Measurements from ENCODE around the gene METTL26. TPM values are rescaled to one million over a fixed set of nuclear protein-coding genes. Genes with fewer than 3 reads are reported as not detected.

The METTL26 gene
- total RNA-seq, result 100 to 1,000 TPM in 1 of 2 donors, 10 to 100 TPM in 1; 76.8 to 115 TPM

DNA sequence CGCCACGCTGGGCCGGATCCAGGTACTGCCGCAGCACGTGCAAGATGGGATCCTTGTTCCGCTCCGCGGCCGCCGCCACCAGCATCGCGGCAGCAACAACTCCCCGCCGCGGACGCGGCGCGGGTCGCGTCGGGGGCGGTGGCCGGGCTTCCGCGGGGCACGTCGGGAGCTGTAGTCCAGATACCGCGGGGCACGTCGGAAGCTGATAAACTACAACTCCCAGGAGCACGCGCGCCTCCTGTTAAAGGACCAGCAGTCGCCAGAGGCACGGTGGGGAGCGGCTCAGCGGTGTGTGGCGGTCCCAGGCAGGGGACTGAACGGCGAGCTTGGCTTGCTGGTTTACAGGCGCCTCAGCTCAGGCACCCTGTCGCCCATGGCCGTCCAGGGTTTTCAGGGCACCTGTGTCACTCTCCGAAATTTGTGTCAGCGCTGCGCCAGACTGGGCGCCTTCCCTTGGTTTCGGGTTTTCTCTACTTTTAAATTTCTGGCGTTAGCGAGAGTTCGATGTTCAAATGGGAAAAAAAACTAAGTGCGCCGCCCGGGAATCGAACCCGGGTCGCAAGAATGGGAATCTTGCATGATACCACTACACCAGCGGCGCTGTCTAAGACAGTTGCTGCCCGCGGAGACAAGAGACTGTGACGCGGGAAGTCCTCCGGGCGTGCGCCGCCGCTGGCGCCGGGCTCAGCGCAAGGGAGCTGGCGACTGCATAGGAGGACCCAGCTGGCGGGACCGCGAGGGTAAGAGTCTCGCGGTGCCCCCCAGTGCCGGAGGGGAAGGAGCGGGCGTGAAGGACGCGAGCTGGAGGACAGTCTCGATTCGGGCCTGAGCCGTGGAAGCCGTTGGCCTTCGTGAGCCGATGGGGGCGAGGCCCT is at the start of gene METTL26:
Gene METTL26 (minus strand): TSS at position 100 of the 875 bp plus-strand sequence. CDS start 15 bp downstream, at position 85.
- intact Hi-C loops (cut with DNase I), result no loop called here
- peak; percentile 96 to 98 (median 98) for DNase-seq
- TF ChIP-seq, protein P1, sequence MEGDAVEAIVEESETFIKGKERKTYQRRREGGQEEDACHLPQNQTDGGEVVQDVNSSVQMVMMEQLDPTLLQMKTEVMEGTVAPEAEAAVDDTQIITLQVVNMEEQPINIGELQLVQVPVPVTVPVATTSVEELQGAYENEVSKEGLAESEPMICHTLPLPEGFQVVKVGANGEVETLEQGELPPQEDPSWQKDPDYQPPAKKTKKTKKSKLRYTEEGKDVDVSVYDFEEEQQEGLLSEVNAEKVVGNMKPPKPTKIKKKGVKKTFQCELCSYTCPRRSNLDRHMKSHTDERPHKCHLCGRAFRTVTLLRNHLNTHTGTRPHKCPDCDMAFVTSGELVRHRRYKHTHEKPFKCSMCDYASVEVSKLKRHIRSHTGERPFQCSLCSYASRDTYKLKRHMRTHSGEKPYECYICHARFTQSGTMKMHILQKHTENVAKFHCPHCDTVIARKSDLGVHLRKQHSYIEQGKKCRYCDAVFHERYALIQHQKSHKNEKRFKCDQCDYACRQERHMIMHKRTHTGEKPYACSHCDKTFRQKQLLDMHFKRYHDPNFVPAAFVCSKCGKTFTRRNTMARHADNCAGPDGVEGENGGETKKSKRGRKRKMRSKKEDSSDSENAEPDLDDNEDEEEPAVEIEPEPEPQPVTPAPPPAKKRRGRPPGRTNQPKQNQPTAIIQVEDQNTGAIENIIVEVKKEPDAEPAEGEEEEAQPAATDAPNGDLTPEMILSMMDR (IDR thresholded peaks at IDR 0.05), result peak in 3 of 7 experiments; percentile 10 to 22 (median 11)
- peak; percentile 45 to 61 (median 48) for TF ChIP-seq POLR2A (IDR thresholded peaks at IDR 0.05)
- peak within 1 kb of the TSS; percentile 36 to 50 for H3K4me3 ChIP-seq
- peaks cover 36% of the 10 kb centered on the region for H3K4me1 ChIP-seq
- WGBS, 2 donors, result 1% methylated on average over 18 to 90 of the region's 91 CpGs
- H3K9me3 ChIP-seq, result no peaks in the 10 kb centered on the region
- no peaks in the 10 kb centered on the region for H3K36me3 ChIP-seq (replicated peaks in 1 of 2; ENCODE audit: insufficient read depth in 1 of 2, low read depth in 2 of 2)
- ATAC-seq, result peak; percentile 88
- no peaks in the 10 kb centered on the region for H3K27me3 ChIP-seq
- peak within 1 kb of the TSS; percentile 90 to 96 (median 94) for H3K27ac ChIP-seq

DNA sequence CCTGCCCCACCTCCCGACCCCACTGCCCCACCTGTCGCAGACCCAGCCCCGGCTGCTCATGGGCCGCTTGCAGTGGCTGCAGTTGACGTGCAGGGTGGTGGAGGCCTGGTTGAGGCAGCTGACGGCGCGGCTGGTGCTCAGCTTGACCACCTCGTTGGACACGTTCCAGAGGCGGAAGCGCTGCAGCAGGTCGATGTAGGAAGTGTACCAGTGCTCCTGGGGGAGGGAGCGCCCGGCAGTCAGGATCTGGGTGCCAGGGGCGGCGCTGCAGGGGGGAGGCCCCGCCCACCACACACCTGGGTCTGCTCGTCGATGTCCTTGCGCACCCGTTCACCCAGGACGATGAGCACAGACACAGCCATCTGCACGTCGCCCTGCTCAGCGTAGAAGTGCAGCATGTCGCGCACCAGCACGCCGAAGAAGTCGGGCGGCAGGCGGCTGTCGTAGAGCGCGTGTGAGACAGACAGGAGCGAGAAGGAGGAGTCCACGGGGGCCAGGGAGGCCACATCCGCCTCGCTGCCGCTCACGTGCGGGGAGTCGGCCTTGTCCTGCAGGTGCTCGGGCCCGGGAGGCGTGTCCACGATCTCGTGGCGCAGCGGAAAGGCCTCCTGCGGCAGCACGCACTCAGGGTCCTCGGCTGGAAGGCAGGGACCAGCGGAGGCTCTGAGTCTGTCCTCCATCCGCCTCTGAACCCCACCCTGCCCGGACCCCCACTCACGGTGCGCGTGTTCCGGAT is 49.0 kb upstream of the METTL26 start:
- peak overlapping the region in 1 of 4 donors; percentile 49 for H3K27ac ChIP-seq
- no peaks in the 10 kb centered on the region for H3K27me3 ChIP-seq
- H3K9me3 ChIP-seq, result no peaks in the 10 kb centered on the region
- H3K4me1 ChIP-seq, result peaks cover 67% of the 10 kb centered on the region
- ATAC-seq, result no peak
- intact Hi-C loops (cut with DNase I), result no loop called here
- H3K36me3 ChIP-seq (replicated peaks in 1 of 2; ENCODE audit: insufficient read depth in 1 of 2, low read depth in 2 of 2), result peaks cover 11 to 12% of the 10 kb centered on the region in 2 donors
- peak in 2 of 4 donors; percentile 40 to 47 for DNase-seq
- H3K4me3 ChIP-seq, result no peak overlapping the region
- no peak for TF ChIP-seq POLR2A (IDR thresholded peaks at IDR 0.05)
- TF ChIP-seq, protein P1 (IDR thresholded peaks at IDR 0.05), result no peak
- 84 to 90% methylated on average over 35 to 44 of the region's 61 CpGs for WGBS, 2 donors

DNA sequence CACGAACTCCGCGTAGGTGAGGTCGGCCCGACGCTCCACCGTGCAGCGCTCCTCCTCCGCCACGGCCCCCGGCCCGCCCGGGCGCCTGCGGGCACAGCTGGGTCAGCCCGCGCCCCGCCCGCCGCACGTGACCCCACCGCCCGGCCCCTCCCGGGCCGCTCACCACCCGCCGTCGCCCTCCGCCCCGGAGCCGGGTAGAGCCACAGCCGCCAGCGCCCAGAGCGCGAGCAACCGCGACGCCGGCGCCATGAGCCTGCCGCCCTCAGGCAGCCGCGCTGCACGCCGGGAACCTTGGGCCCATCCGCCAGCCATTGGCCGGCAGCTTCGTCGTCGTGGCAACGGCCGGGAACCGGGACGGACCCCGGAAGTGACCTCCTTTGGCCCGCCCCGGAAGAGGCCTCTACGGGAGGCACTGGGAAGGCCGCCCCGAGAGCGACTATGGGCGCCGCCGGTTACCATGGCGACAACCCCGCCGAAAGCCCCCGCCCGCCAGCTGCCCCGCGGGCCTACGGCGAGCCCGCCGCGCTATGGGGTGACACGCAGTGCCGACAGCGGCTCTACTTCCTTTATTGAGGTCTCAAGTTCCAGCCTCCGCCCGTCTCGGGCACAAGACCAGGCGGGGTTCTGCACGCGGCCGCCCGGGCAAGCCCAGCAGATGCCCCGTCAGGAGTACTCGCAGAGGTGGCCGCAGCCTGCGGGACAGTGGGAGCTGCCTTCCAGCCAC is 48.1 kb upstream of the METTL26 start, which contains the start of gene JMJD8:
Gene JMJD8 (minus strand): TSS at position 264 of the 724 bp plus-strand sequence. CDS start 15 bp downstream, at position 249.
- intact Hi-C loops (cut with DNase I), result no loop called here
- Histone ChIP-seq H3K27me3 (no peaks in the 10 kb centered on the region), H3K36me3 (replicated peaks in 1 of 2; ENCODE audit: insufficient read depth in 1 of 2, low read depth in 2 of 2) (peaks cover 11 to 12% of the 10 kb centered on the region in 2 donors), H3K27ac (peak within 1 kb of the TSS; percentile 45 to 89 (median 68)), H3K4me3 (peak within 1 kb of the TSS; percentile 26 to 49), H3K4me1 (peaks cover 64% of the 10 kb centered on the region), H3K9me3 (no peaks in the 10 kb centered on the region)
- DNase-seq (peak; percentile 97 to 98 (median 97)), ATAC-seq (peak; percentile 80)
- TF ChIP-seq, protein P1 (IDR thresholded peaks at IDR 0.05), result no peak
- TF ChIP-seq POLR2A (IDR thresholded peaks at IDR 0.05), result peak; percentile 27 to 70 (median 65)
- WGBS, 2 donors, result 0 to 1% methylated on average over 14 to 84 of the region's 91 CpGs

DNA sequence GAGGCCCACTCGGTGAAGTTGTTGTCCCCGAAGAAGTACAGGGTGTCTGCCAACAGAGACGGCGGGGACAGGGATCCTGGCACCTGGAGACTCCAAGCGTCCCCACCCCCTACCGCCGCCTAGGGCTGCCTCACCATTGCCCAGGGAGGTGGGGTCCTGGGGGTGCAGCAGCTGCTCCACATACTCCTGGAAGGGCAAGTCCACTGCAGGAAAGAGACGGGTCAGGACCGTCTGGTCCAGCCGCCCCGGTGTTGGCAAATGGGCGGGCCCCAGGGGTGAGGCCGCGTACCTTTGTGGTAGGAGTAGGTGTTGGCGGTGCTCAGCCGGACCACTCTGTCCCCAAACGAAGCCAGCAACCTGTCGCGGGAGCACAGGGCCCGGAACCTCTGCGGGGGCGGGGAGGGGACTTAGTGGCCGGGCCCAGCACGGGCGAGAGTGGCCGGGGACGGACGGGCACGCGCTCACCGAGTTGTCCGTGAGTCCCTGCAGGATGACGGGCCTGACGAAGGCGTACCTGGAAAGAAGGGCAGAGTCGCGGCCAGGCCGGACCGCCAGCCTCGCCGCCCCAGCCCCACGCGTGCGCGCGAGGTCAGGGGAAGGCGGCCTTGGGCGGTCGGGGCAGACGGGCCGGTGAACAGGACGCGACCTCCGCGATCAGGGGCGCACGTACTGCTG is 47.4 kb upstream of the METTL26 start:
- H3K4me3 ChIP-seq, result peak overlapping the region; percentile 26 to 34
- DNase-seq (peak in 2 of 4 donors; percentile 32 to 40), ATAC-seq (no peak)
- intact Hi-C loops (cut with DNase I), result no loop called here
- H3K9me3 ChIP-seq, result no peaks in the 10 kb centered on the region
- peak overlapping the region; percentile 33 to 89 (median 66) for H3K27ac ChIP-seq
- H3K4me1 ChIP-seq, result peaks cover 63% of the 10 kb centered on the region
- TF ChIP-seq, protein P1 (IDR thresholded peaks at IDR 0.05), result no peak
- no peak for TF ChIP-seq POLR2A (IDR thresholded peaks at IDR 0.05)
- H3K27me3 ChIP-seq, result no peaks in the 10 kb centered on the region
- peaks cover 11 to 12% of the 10 kb centered on the region in 2 donors for H3K36me3 ChIP-seq (replicated peaks in 1 of 2; ENCODE audit: insufficient read depth in 1 of 2, low read depth in 2 of 2)
- 7 to 11% methylated on average over 5 to 56 of the region's 57 CpGs for WGBS, 2 donors

All from body of pancreas (tissue), 4 donors.